Measurements from ENCODE around the gene CBL. TPM values are rescaled to one million over a fixed set of nuclear protein-coding genes. Genes with fewer than 3 reads are reported as not detected.

Gene CBL
- total RNA-seq, 1 experiment from 2014 or later = 45.6 TPM

- Mint-ChIP-seq H3K4me3 (no peak overlapping the region), H3K36me3 (no peaks in the 10 kb centered on the region), H3K9me3 (no peaks in the 10 kb centered on the region), H3K27me3 (ENCODE audit: low read depth) (no peaks in the 10 kb centered on the region; the same call in 1 of the 2 replicates), H3K4me1 (peaks cover 5% of the 10 kb centered on the region), H3K27ac (no peak overlapping the region)
- ChIA-PET CTCF (interaction anchor here (0.7 to 2.3 kb wide), 2 partner anchors 9 to 133 kb away, joined by 3 to 19 read pairs; no protein-coding TSS in a partner anchor), POLR2A (no interaction called here)
- no peak for TF ChIP-seq MYBL2 (CRISPR knock-in tag; IDR thresholded peaks at IDR 0.05)
- no peak for TF ChIP-seq FOXP4 (CRISPR knock-in tag; IDR thresholded peaks at IDR 0.05)
- no peak for TF ChIP-seq TP53 (CRISPR knock-in tag; IDR thresholded peaks at IDR 0.05)
- no peak for TF ChIP-seq ZNF317 (CRISPR knock-in tag; IDR thresholded peaks at IDR 0.05; ENCODE audit: borderline replicate concordance, low read depth)
- TF ChIP-seq RORB (CRISPR knock-in tag; IDR thresholded peaks at IDR 0.05) = no peak
- TF ChIP-seq GTF2I (CRISPR knock-in tag; conservative IDR thresholded peaks at IDR 0.05) = no peak
- no peak for TF ChIP-seq TEAD4 (CRISPR knock-in tag; IDR thresholded peaks at IDR 0.05)
- no peak for TF ChIP-seq ARID4B (CRISPR knock-in tag; IDR thresholded peaks at IDR 0.05; ENCODE audit: borderline replicate concordance)
- no peak for TF ChIP-seq PRRX2 (CRISPR knock-in tag; IDR thresholded peaks at IDR 0.05)
- TF ChIP-seq, protein P1, sequence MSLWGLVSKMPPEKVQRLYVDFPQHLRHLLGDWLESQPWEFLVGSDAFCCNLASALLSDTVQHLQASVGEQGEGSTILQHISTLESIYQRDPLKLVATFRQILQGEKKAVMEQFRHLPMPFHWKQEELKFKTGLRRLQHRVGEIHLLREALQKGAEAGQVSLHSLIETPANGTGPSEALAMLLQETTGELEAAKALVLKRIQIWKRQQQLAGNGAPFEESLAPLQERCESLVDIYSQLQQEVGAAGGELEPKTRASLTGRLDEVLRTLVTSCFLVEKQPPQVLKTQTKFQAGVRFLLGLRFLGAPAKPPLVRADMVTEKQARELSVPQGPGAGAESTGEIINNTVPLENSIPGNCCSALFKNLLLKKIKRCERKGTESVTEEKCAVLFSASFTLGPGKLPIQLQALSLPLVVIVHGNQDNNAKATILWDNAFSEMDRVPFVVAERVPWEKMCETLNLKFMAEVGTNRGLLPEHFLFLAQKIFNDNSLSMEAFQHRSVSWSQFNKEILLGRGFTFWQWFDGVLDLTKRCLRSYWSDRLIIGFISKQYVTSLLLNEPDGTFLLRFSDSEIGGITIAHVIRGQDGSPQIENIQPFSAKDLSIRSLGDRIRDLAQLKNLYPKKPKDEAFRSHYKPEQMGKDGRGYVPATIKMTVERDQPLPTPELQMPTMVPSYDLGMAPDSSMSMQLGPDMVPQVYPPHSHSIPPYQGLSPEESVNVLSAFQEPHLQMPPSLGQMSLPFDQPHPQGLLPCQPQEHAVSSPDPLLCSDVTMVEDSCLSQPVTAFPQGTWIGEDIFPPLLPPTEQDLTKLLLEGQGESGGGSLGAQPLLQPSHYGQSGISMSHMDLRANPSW (CRISPR knock-in tag; conservative IDR thresholded peaks at IDR 0.05; ENCODE audit: low read depth) = no peak
- TF ChIP-seq, protein P2, sequence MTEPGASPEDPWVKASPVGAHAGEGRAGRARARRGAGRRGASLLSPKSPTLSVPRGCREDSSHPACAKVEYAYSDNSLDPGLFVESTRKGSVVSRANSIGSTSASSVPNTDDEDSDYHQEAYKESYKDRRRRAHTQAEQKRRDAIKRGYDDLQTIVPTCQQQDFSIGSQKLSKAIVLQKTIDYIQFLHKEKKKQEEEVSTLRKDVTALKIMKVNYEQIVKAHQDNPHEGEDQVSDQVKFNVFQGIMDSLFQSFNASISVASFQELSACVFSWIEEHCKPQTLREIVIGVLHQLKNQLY (CRISPR knock-in tag; IDR thresholded peaks at IDR 0.05) = no peak
- TF ChIP-seq, protein P3, sequence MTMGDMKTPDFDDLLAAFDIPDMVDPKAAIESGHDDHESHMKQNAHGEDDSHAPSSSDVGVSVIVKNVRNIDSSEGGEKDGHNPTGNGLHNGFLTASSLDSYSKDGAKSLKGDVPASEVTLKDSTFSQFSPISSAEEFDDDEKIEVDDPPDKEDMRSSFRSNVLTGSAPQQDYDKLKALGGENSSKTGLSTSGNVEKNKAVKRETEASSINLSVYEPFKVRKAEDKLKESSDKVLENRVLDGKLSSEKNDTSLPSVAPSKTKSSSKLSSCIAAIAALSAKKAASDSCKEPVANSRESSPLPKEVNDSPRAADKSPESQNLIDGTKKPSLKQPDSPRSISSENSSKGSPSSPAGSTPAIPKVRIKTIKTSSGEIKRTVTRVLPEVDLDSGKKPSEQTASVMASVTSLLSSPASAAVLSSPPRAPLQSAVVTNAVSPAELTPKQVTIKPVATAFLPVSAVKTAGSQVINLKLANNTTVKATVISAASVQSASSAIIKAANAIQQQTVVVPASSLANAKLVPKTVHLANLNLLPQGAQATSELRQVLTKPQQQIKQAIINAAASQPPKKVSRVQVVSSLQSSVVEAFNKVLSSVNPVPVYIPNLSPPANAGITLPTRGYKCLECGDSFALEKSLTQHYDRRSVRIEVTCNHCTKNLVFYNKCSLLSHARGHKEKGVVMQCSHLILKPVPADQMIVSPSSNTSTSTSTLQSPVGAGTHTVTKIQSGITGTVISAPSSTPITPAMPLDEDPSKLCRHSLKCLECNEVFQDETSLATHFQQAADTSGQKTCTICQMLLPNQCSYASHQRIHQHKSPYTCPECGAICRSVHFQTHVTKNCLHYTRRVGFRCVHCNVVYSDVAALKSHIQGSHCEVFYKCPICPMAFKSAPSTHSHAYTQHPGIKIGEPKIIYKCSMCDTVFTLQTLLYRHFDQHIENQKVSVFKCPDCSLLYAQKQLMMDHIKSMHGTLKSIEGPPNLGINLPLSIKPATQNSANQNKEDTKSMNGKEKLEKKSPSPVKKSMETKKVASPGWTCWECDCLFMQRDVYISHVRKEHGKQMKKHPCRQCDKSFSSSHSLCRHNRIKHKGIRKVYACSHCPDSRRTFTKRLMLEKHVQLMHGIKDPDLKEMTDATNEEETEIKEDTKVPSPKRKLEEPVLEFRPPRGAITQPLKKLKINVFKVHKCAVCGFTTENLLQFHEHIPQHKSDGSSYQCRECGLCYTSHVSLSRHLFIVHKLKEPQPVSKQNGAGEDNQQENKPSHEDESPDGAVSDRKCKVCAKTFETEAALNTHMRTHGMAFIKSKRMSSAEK (CRISPR knock-in tag; IDR thresholded peaks at IDR 0.05; ENCODE audit: borderline replicate concordance) = no peak
- TF ChIP-seq RELA (CRISPR knock-in tag; IDR thresholded peaks at IDR 0.05; ENCODE audit: borderline replicate concordance) = no peak
- TF ChIP-seq ATF6 (CRISPR knock-in tag; IDR thresholded peaks at IDR 0.05) = no peak
- DNase-seq (ENCODE audit: low spot score) (no peak), ATAC-seq (no peak)
Observed at GRCh38 chr11:119329320-119329719, 123.2 kb downstream of the CBL start.
